Heart left ventricle (tissue), 13 donors: ENCODE data around the gene CLSTN2.

Experiments
- POLR2A ChIP-seq, 2 donors: fragments of 450-650 bp; IDR thresholded peaks; one replicate each; pipeline ENCODE4 v1.6.1; 2017; ENCODE audit warnings: antibody characterized with exemption in 2 of 2, mild to moderate bottlenecking in 2 of 2, moderate library complexity in 2 of 2
- TF ChIP-seq, protein P1 (sequence below), 12 donors: fragments of 200-600 bp; sonication (generic) in 4 of 12; IDR thresholded peaks; one replicate each; pipeline versions ENCODE4 v1.5.0 to v1.8.0; 2018 to 2022; ENCODE audit warnings: antibody characterized with exemption in 12 of 12, mild to moderate bottlenecking in 5 of 12
- donor health status: ischemic (EF 13 %, LVEDD 7.1; RV severe dilation, severe dysfunction).
- donor health status: DM: no; HTN: yes; CAD: no.
- donor health status: DM: no; HTN: no; CAD: no.
- donor health status: ischemic (EF 25% LVEDD 6.9; RV normal size, moderate dysfunction).
- donor health status: ischemic (EF 25% LVEDD 5.7; RV mildly dilated, moderate dysfunction).
- donor health status: ischemic (EF 35%, LVEDD 5.7; RV mildly dilated, moderate dysfunction).
- donor health status: nonischemic (EF 11% LVEDD 7.7; RV severe dilation, severe dysfunction).
- donor health status: DM: yes; HTN: yes; CAD: no.
- donor health status: PGD.
- donor health status: ischemic (EF 29% LVEDD 5.4; RV normal size, mild dysfunction).
- donor health status: nonischemic (EF 23%, LVEDD 6.1; RV moderate dilation, normal function).

- TF ChIP-seq, protein P1, sequence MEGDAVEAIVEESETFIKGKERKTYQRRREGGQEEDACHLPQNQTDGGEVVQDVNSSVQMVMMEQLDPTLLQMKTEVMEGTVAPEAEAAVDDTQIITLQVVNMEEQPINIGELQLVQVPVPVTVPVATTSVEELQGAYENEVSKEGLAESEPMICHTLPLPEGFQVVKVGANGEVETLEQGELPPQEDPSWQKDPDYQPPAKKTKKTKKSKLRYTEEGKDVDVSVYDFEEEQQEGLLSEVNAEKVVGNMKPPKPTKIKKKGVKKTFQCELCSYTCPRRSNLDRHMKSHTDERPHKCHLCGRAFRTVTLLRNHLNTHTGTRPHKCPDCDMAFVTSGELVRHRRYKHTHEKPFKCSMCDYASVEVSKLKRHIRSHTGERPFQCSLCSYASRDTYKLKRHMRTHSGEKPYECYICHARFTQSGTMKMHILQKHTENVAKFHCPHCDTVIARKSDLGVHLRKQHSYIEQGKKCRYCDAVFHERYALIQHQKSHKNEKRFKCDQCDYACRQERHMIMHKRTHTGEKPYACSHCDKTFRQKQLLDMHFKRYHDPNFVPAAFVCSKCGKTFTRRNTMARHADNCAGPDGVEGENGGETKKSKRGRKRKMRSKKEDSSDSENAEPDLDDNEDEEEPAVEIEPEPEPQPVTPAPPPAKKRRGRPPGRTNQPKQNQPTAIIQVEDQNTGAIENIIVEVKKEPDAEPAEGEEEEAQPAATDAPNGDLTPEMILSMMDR (IDR thresholded peaks at IDR 0.05), result no peak
- no peak for TF ChIP-seq POLR2A (IDR thresholded peaks at IDR 0.05)
These were observed 353.6 kb downstream of the CLSTN2 start for GRCh38 chr3:140288595-140288994.
